HG03175 (cell line): ENCODE results near the gene NCOA1.
"Not testable (repeated sequence)": the region's sequence is repeated elsewhere in the genome, so short reads cannot be mapped to it uniquely, and the experiment has no call there.

Source experiments
- ATAC-seq: cut with Tn5 transposase; IDR thresholded peaks from one replicate; pipeline ENCODE4 v1.9.1; 2021; ENCODE audit warnings: mild to moderate bottlenecking, moderate library complexity; ENCODE audit not compliant: unreplicated experiment

NCOA1 gene

DNA sequence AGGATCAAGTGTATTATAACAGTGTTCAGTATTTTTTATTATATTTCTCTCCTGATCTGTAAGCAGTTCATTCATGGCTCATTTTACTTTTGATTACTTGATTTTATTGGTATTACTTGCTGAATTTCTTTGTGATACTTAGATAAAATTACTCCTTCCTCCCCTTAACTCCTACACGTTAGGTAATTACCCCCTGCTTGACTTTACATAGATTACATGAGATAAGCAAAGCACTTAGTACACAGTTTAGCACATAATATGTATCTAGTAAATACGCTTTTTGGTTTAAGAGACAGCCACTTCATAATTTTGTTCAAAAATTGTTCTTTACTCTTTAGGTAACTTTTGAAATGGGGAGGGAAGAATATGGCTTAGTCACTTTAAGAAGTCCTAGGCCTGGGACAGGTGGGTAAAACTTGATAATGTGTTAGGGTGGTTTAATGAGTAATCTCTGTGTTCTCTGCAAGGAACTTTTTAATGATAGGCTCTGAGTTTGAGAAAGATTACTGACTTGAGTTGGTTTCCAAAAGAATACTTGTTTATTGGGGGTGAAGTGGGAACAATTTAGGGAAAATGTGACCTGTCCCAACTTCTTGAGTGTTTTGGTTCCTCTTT lies 80.9 kb downstream of the NCOA1 start:
- ATAC-seq: no peak

DNA sequence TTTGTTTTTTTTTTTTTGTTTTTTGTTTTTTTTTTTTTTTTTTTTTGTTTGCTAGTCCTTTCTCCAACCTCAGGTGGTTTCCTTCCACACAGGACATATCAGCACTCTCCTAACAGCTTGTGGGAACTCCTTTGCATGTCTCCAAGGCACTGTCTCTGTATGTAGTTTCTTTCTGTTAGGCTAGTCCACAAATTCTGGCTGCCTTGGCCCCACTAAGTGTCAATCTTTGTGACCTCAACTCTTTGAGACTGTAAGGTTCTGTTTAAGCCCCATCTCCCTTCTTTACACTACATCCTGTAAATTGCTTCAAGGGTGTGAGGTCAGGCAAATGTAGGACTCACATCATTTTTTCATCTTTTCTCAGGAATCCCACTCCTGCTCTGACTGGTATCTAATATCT lies 85.1 kb downstream of the NCOA1 start:
- ATAC-seq: no peak

GRCh38 chr2:24576617-24577016 lies 85.6 kb downstream of the NCOA1 start:
- peak; percentile 46 for ATAC-seq

- peak; percentile 71 for ATAC-seq
Observed at GRCh38 chr2:24577481-24577880, 86.4 kb downstream of the NCOA1 start.

GRCh38 chr2:24579053-24579803 lies 88.2 kb downstream of the NCOA1 start:
- no peak for ATAC-seq

DNA sequence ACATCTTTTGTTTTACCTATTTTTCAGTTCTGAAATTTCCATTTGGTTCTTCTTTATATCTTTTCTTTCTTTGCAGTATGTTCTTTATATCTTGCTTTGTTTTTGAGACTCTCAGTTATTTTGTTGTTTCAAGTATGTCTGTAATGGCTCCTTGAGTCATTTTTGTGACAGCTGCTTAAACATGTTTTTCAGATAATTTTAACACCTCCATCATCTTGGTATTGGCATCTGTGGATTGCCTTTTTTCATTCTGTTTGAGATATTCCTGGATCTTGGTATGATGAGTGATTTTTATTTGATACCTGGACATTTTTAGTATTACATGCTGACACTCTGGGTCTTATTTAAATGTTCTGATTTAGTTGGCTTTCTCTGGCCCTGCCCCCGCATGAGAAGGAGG lies 89.5 kb downstream of the NCOA1 start:
- ATAC-seq: no peak

DNA sequence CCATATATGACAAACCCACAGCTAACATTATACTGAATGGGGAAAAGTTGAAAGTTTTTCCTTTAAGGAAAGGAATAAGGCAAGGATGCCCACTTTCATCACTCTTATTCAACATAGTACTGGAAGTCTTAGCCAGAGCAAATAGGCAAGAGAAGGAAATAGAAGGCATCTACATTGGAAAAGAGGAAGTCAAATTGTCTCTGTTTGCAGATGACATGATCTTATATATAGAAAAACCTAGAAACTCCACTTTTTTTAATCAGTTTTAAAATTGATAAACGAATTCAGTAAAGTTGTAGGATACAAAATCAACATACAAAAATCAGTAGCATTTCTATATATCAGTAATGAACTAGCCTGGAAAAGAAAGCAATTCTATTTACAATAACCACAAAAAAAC lies 90.9 kb downstream of the NCOA1 start:
- not testable (repeated sequence) for ATAC-seq

DNA sequence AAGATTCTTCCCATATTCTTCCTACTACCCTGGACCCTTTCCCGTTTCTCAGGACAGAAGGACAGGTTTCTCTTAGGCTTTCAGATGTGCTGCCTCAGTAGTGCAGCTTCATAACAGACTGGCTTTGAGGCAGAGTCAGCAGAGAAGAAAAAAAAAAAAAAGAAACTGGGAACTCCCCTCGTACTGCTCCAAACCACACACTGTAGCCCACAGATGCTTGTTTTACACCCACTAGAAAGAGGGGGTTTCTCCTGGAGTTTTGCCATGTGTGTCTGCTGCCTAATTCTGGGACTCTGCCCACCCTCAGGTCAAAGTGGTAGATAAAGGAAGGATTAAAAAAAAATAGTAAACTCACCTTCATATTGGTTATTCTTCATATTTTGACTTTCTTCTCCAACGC lies 95.9 kb downstream of the NCOA1 start:
- peak; percentile 39 for ATAC-seq

DNA sequence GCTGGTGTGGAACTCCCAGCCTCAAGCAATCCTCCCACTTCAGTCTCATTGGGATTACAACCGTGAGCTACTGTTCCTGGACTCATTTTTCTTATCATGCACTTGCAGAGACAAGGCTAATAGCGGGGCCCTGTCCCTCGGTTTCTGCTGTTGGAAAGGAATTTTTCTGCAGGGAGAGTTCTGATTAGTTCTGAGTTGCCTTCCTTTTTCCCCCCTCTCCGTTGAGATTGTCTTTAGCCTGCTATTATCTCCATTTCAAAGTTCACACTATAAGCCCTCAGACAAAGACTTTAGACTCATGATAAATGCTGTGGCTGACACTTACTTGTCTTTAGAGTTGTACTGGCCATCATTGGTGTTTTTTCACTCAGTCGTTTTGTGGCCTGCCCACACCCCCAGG lies 97.2 kb downstream of the NCOA1 start:
- ATAC-seq: no peak

- ATAC-seq: no peak
Observed at GRCh38 chr2:24592441-24593100, 101.5 kb downstream of the NCOA1 start.

- ATAC-seq: no peak
Observed at GRCh38 chr2:24594283-24594682, 103.2 kb downstream of the NCOA1 start.

DNA sequence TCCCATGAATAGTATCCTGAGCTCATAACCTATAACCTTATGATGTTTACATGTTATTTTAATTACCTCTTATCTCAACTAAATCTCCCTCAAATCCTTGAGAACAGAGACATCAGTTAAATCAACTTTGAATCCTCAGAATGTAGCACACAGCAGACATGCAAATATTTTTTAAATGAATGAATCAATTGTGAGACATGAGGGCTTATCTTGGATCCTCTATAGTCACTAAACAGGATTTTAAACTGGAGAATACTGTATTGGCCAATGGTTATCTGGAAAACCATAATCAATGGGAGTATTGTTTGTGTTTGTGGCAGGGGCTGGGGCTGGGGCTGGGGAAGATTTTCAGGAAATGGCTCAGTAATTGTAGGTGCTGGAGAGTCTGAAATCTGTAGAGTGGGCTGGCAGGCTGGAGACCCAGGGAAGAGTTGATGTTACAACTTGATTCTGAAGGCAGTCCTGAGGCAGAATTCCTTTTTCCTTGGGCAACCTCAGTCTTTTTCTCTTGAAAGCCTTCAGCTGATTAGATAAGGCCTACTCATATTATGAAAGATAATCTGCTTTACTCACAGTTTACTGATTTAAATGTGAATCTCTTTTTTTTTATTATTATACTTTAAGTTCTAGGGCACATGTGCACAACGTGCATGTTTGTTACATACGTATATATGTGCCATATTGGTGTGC lies 106.3 kb downstream of the NCOA1 start:
- ATAC-seq: no peak

- ATAC-seq: not testable (repeated sequence)
Observed at GRCh38 chr2:24600140-24600539, 109.1 kb downstream of the NCOA1 start.

- ATAC-seq: no peak
Observed at GRCh38 chr2:24611631-24612030, 120.6 kb downstream of the NCOA1 start.

GRCh38 chr2:24613154-24613814 lies 122.2 kb downstream of the NCOA1 start:
- peak; percentile 63 for ATAC-seq

- no peak for ATAC-seq
Observed at GRCh38 chr2:24616616-24617015, 125.6 kb downstream of the NCOA1 start.

GRCh38 chr2:24617424-24617823 lies 126.4 kb downstream of the NCOA1 start:
- no peak for ATAC-seq

- ATAC-seq: no peak
Observed at GRCh38 chr2:24618144-24618543, 127.1 kb downstream of the NCOA1 start.

- no peak for ATAC-seq
Observed at GRCh38 chr2:24618680-24619079, 127.6 kb downstream of the NCOA1 start.

DNA sequence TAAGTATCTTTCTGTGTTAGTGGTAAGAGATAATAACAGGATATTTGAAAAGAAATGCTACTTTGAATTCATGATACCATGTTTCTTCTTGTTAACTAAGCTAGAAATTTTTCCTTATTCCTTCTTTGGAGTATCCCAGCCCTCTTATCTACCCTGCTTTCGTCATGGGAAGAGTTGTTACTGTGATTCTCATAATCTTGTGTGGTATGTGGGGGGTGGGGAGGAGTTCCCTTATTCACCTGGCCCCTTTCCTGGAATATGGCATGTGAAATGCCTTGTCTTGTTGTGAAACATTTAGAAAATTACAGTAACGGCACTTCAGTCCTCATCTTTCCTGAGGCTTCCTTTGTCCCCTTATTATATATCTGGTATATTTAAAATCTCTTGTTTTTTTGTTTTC lies 129.9 kb downstream of the NCOA1 start:
- ATAC-seq: no peak
